GM19397 (cell line): ENCODE data around the gene ATF5.
"Not testable (repeated sequence)": the region's sequence is repeated elsewhere in the genome, so short reads cannot be mapped to it uniquely, and the experiment has no call there.

Experiments used
- ATAC-seq: cut with Tn5 transposase; IDR thresholded peaks from one replicate; pipeline ENCODE4 v1.9.1; 2021; ENCODE audit warnings: mild to moderate bottlenecking, moderate library complexity; ENCODE audit not compliant: unreplicated experiment

Gene ATF5

GRCh38 chr19:49921871-49922795, 6.9 kb upstream of the ATF5 start:
- ATAC-seq: no peak

GRCh38 chr19:49923055-49924003, 5.7 kb upstream of the ATF5 start:
- no peak for ATAC-seq

GRCh38 chr19:49924004-49924880, 4.8 kb upstream of the ATF5 start:
- no peak for ATAC-seq

GRCh38 chr19:49924881-49925210, 4.2 kb upstream of the ATF5 start:
- not testable (repeated sequence) for ATAC-seq

GRCh38 chr19:49925486-49925885, 3.5 kb upstream of the ATF5 start:
- no peak for ATAC-seq

- no peak for ATAC-seq
These were observed 2.5 kb upstream of the ATF5 start for GRCh38 chr19:49926515-49926914.

- ATAC-seq: no peak
These were observed 1.3 kb upstream of the ATF5 start for GRCh38 chr19:49927526-49928264.

- peak; percentile 65 for ATAC-seq
These were observed 842 bp downstream of the ATF5 start for GRCh38 chr19:49929611-49930482.

- no peak for ATAC-seq
These were observed 1.5 kb downstream of the ATF5 start for GRCh38 chr19:49930483-49931011.

- ATAC-seq: no peak
These were observed 2.5 kb downstream of the ATF5 start for GRCh38 chr19:49931293-49932040.

- no peak for ATAC-seq
These were observed 3.0 kb downstream of the ATF5 start for GRCh38 chr19:49932041-49932451.

- no peak for ATAC-seq
These were observed 3.7 kb downstream of the ATF5 start for GRCh38 chr19:49932731-49933131.

- ATAC-seq: no peak
These were observed 4.6 kb downstream of the ATF5 start for GRCh38 chr19:49933643-49934042.

GRCh38 chr19:49936549-49936948, 7.5 kb downstream of the ATF5 start:
- no peak for ATAC-seq

GRCh38 chr19:49937750-49938381, 8.9 kb downstream of the ATF5 start:
- ATAC-seq: no peak

GRCh38 chr19:49938662-49939061, 9.7 kb downstream of the ATF5 start:
- no peak for ATAC-seq

- ATAC-seq: no peak
These were observed 10.9 kb downstream of the ATF5 start for GRCh38 chr19:49939721-49940481.
